ELR (cell line): Measurements from ENCODE around the gene ELOF1.
"Not testable (repeated sequence)": the region's sequence is repeated elsewhere in the genome, so short reads cannot be mapped to it uniquely, and the experiment has no call there.

ENCODE experiments used
- DNase-seq: peaks from one replicate; pipeline ENCODE4 v3.0.0-alpha.2; 2015; ENCODE audit warnings: low read depth

The ELOF1 gene

DNA sequence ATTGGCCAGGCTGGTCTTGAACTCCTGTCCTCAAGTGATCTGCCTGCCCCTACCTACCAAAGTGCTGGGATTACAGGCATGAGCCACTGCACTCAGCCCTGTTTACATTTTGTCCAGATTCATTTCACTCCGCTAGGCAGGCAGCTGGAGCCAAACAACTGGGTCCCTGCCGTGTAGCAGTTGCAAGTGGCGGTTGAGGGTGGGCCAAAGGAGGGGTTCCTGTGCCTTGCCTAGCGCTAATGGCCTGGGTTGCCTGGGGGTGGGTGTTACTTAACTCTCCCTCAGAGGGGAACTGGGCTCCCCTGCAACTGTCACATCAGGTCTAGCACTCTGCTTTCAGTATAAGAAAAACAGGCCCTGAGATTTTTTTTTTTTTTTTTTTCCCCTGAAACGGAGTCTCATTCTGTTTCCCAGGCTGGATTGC is 11.0 kb upstream of the ELOF1 start:
- DNase-seq = no peak

DNA sequence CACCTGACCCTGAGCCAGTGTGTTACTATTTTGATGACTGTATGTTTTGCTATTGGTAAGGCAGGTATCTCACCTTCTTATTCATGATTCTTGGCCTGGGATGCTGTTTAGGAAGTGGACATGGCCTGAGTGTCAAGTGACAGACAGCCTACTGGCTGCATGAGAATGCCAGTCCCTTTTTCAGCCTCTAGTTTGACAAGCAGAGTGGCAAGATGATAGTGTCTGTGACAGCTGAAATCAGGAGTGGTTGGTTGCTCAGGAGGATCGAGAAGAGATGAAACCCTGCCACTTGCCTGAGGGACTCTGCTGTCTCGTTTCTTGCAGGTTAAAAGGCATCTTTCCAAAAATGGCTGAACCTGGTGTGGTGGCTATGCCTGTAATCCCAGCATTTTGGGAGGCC is 7.1 kb upstream of the ELOF1 start:
- no peak for DNase-seq

DNA sequence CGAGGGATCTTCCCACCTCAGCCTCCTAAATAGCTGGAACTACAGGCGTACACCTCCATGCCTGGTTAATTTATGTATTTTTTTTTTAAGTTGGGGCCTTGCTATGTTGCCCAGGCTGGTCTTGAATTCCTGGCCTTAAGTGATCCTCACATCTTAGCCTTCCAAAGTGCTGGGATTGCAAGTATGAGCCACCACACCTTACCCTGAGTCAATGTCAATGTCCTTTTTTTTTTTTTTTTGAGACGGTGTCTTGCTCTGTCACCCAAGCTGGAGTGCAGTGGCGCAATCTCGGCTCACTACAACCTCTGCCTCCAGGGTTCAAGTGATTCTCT is 6.6 kb upstream of the ELOF1 start:
- not testable (repeated sequence) for DNase-seq

DNA sequence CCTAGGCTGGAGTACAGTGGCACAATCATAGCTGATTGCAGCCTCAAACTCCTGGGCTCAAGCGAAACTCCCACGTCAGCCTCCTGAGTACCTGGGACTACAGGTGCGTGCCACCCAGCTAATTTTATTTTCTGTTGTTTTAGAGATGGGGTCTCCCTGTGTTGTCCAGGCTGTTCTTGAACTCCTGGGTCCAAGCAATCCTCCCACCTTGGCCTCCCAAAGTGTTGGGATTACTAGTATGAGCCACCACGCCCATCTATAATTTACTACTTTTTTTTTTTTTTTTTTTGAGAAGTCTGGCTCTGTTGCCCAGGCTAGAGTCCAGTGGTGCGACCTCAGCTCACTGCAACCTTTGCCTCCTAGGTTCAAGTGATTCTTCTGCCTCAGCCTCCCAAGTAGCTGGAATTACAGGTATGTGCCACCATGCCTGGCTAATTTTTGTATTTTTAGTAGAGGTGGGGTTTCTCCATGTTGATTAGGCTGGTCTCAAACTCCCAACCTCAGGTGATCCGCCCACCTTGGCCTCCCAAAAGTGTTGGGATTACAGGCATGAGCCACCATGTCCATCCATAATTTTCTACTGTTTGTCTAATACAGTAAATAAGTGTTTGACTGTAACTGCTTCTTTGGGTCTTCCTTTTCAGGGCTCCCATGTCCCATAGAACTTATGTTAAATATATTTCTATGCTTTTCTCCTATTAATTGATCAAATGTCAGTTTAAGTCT is 5.2 kb upstream of the ELOF1 start:
- not testable (repeated sequence) for DNase-seq

DNA sequence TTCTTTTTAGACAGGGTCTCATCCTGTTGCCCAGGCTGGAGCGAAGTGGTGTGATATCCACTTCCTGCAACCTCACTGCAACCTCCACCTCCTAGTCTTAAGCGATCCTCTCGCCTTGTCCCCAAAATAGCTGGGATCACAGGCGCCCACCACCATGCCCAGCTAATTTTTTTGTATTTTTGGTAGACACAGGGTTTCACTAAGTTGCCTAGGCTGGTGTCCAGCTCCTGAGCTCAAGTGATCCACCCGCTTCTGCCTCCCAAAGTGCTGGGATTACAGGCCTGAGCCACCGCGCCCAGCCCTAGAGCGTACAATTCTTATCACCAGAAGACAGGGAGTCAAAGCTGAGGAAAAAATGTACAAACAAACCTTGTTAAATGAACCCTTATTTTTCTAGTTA is 4.5 kb upstream of the ELOF1 start:
- no peak for DNase-seq

DNA sequence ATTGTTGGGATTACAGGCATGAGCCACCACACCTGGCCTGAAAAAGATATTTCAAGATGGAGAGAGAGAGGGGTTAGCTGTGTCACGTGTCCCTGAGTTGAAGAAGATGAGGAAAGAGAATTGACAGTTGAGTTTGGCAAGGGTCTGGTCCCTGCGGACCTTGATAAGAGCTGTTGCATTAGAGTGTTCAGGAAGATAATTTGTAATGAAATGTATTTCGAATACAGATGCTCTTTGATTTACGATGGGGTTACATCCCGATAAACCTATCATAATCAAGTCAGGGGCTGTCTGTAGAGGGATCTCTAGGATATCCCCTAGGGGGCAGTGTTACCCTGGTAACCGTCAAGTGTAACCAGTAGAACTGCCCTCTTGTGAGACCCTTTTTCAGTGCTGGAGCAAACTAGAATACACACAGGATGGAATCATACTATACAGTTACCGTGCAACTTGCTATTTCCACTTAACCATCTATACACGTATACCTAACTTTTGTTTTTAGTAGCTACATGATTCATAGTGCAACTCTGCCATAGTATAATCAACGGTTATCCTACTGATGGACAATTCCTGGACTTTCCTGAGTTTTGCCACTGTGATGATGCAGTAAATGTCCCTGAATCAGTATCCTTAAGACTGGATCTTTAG is 1.5 kb upstream of the ELOF1 start:
- DNase-seq = peak; percentile 87

DNA sequence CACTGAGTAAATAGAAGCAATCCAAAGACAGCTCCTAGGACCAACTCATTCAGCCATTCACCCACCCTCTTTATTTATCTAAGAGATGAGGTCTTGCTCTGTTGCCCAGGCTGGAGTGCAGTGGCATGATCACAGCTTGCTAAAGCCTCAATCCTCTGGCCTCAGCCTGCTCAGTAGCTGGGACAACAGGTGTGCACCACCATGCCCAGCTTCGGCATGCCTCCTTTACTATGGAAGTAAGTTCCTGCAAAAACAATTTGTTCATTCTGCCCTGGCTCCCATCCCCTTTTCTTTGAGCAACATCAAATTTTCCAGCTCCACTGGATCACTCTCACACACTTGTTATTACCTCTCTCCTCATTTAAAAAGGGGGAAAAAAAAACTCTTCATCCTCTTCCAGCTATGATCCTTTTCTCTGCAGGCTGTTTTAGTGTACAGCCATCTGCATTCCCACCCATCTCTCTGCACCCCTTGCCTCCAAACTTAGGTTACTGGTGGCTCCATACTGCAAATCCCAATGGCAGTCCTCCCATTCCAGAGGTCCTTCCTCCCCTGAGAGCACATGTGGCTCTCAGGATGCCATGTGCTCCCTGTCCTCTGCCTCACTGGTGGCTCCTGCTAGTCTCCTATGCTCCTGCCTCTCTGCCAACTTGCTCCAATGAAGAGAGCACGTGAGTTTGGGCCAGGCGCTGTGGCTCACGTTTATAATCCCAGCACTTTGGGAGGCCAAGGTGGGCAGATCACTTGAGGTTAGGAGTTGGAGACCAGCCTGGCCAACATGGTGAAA is 2.2 kb downstream of the ELOF1 start:
- no peak for DNase-seq

DNA sequence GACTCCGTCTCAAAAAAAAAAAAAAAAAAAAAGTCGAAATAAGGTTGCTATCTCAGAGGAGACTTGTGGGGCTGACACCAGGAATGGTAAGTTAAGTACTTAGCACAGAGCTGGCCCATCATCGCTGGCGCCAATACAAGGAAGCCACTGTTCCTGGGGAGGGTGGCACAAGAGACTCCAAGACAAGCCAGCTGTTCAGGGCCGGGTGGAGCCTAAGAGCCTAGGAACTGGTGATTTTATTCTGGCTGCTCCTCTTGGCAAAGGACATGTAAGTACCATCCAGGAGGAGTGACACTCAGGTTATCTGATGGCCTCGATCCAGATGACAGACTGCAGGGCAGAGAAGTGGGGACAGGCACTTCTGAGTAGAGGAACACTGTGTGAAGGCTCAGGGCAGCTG is 3.8 kb downstream of the ELOF1 start:
- DNase-seq = no peak

DNA sequence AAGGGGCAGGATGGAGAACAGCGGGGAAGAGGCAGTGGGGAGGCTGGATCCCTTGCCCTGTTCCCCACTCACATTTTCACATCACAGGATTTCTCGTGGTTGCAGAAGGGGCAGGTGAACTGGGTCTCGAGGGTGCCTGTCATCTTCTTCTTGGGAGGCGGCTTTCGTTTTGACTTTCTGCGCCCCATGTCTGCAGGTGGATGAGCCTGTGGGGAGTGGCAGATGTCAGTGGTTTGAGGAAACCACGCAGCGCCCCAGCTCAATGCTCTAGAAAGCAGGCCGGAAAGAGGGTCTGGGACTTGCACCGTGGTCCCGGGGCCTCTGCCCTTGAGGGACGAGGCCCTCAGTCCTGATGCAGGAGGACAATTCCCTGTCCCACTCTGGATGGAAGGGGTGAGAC is 4.9 kb downstream of the ELOF1 start:
- DNase-seq = no peak

DNA sequence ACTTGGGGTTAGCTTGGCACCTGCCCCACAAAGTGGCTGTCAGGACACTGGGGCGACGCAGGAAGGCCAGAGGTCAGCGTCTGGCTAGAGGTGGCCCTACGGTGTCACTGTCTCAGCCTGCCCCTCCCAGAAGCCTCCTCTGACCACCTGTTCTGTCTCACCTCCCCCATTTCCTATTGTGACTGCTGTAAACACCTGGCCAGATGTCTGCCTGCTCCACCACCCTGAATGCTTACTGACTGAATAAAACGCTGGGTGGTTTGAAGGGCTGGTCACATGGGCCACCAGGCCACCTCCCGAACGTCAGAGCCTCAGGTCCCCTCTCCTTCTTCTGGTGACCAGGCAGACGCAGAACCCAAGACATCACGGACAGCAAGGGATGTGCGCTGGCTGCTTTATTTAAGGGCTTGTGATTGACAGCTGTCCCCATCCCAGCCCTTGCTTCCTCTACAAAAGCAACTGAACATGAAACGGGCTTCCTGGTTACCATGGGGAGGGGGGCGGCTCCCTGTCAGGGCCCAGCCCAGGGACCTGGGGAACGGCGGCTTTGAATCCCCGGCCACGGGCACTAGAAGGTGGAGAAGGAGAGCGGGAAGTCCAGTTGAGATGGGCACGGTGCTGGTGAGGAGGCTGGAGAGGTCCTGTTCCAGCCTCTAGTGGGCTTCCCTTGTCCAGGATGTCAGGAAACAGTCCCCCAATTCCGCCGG is 6.2 kb downstream of the ELOF1 start:
- no peak for DNase-seq

DNA sequence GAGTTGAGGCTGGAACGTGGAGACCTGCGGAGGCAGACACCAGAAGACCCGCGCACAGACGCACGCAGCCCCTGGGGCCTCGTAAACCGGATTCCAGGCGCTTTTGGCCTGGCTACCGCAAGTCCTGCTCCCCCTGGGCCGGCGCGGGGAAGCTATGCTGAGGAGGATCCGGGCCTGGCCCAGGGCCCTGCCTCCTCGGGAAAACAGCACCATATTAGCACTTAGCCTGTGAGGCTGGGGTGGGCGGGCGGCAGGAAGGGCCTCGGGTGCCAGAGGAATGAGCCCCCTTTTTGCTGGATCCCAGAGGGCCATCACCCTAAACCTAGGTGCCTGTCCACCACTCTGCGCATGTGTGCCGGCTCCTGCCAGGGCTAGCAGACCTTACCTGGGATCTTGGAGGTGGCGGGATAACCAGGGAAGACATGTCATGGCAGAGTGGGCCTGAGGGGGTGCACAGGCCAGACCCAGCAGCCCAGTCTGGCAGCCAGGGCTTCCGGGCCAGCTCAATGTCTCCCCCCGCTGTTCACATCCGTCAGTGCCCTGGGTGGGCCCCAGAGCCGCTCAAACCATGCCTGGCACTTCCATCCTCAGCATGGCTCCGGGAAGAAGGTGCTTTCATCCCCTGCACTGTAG is 7.3 kb downstream of the ELOF1 start:
- peak; percentile 47 for DNase-seq

DNA sequence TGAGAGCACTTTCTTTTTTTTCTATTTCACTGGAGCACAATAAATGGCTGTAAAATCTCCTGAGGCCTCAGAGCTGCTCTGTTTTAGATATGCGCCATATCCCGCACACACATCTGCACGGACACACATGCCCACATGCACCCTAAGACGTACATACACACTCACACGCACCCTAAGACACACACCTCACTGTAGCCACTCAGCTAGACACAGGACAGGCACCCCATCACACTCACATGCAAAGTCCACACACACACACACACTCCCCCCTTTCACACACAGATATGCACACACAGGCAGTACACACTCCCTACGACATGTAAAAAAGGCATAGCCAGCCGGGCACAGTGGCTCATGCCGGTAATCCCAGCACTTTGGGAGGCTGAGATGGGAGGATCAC is 8.8 kb downstream of the ELOF1 start:
- no peak for DNase-seq

DNA sequence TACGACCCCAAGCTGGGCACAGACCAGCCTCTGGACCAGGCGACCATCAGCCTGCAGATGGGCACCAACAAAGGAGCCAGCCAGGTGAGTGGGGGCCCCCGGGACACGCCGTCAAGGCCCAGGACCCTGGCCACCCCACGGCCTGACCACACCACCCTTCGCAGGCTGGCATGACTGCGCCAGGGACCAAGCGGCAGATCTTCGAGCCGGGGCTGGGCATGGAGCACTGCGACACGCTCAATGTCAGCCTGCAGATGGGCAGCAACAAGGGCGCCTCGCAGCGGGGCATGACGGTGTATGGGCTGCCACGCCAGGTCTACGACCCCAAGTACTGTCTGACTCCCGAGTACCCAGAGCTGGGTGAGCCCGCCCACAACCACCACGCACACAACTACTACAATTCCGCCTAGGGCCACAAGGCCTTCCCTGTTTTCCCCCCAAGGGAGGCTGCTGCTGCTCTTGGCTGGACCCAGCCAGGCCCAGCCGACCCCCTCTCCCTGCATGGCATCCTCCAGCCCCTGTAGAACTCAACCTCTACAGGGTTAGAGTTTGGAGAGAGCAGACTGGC is 9.6 kb downstream of the ELOF1 start:
- no peak for DNase-seq

DNA sequence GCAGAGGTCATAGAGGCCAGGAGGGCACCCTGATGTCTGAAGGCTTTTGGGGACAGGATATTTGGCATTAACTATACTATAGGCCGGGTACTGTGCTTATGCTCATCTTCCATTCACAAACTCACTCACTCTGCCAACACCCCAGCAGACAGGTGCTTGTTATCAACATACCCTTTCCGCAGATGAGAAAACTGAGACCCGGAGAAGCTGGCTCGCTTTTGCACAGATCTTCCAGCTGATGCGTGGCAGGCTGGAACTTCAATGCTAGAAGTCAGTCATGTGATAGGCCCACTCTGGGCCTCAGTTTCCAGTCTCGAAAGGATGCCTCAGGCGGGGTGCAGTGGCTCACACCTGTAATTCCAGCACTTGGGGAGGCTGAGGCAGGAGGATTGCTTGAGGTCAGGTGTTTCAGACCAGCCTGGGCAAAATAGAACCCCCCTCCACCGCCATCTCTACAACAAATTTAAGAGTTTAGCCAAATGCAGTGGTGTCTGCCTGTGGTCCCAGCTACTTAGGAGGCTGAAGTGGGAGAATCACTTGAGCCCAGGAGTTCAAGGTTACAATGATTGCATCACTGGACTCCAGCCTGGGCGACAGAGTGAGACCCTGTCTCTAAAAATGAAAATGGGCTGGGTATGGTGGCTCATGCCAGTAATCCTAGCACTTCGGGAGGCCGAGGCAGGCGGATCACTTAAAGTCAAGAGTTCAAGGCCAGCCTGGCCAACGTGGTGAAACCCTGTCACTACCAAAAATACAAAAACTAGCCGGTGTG is 10.9 kb downstream of the ELOF1 start:
- DNase-seq = no peak

DNA sequence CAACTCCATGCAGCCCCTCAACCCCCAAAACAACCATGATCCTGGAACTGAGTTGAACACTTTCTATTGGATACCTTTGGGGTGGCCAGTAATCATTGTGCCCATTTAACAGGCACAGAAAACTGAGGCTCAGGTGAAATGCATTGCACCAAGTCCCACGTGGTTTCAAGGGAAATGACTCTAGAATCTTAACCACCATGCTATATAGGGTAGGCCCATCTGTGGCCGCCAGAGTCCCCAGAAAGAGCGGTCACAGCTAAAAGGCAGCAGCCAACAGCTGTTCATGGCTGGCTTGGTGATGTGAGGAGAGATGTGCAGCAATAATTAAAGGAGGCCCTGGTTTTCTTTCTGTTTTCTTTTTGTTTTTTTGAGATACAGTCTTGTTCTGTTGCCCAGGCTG is 17.8 kb downstream of the ELOF1 start:
- DNase-seq = no peak

DNA sequence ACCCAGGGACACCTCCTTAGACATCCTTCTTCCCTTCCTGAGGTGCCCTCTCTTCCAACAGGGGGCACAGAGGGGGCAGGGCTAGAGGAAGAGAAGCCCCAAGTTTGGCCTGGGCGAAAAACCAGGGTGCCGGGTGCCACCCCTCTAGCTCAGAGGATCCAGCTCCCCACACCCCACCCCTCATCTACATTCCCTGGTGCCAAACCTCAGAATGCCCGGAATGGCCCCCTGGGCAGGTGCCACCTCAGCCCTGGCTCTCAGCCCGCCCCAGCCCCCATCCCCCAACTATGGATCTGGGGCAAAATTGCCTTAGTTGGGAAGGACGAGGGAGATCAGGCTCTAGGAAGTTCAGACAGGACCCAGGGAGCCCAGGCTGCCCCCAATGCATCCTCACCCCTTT is 18.4 kb downstream of the ELOF1 start:
- no peak for DNase-seq

DNA sequence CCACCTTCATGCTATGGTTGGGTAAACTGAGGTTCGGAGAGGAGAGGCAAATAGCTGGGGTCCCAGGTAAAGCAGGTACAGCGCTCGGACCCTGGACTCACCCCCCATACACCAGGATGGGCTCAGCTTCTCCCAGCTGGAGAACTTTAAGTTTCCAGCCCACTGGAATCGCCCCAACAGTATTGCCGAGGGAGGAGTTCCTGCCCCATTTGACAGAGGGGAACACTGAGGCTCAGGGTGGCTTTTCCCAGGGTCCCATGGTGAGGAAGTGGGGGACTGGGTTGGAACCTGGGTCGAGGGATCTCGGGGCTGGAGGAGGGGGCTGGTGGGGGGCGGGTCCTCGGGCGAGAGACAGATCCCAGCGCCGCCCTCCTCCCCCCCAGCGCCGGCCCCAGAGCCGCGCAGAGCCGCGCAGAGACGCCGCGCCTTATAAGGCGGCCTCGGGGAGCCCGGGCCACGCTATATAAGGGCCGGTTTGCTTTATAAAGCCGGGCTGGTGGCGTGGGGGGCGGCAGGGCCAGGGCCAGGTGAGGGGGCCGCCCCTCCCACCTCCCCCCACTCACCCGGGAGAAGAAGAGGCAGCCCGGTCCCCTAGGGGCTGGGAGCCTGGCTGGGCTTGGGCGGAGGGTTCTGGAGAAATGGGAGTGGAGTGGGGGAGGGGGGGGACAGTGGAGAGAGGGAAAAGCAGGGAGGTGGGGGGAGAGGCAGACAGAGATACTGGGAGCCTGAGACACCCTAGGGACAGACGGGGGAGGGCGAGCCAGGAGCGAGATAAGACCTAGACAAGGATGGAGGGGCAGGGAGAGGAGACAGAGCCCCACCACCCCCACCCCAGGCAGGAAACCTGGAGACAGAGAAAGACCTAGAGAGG is 19.3 kb downstream of the ELOF1 start:
- no peak for DNase-seq

DNA sequence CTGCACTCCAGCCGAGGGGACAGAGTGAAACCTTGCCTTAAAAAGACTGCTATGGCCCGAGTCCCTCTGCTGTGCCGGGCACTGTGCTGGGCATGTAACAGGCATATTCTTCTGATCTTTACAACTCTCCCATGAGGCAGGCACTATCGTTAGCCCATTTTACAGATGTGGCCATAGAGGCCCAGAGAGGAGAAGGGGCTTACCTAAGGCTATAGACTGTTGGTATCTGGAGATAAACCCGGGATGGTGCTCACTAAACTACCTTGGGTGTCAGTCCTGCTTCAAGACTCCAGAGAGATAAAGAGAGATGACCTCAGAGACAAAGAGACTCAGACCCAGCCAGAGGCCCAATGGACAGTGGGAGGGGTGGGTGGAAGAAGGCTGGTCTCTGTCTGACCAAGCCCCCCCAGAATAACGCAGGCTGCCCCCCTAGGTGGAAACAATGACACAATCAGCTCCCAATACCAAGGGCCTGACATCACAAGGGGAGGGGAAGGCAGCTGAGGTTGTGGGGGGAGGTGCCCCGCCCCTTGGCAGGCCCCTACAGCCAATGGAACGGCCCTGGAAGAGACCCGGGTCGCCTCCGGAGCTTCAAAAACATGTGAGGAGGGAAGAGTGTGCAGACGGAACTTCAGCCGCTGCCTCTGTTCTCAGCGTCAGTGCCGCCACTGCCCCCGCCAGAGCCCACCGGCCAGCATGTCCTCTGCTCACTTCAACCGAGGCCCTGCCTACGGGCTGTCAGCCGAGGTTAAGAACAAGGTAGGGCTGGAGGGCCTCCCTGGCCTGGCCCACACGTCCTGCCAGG is 20.6 kb downstream of the ELOF1 start, which contains the start of gene CNN1:
CNN1 (plus strand) TSS at position 620 of the 805 bp plus-strand sequence; CDS start at position 697, 77 bp downstream.
- peak; percentile 63 for DNase-seq
